Measurements from ENCODE around the gene PIR.

PIR gene

GRCh38 chrX:15493118-15493962 is at the start of gene PIR:
PIR (minus strand) TSS chrX:15493333; CDS start chrX:15491257, 2,076 bp downstream.
- H3K4me3 ChIP-seq (ENCODE audit: low read depth, low read length): peak within 1 kb of the TSS; percentile 57
- TF ChIP-seq CTCF (IDR thresholded peaks at IDR 0.05; ENCODE audit: borderline replicate concordance, insufficient read depth, low read depth, low read length): peak; percentile 41; the same call in 1 of the 2 replicates

GRCh38 chrX:15530318-15530717 is 37.2 kb upstream of the PIR start:
- TF ChIP-seq CTCF (IDR thresholded peaks at IDR 0.05; ENCODE audit: borderline replicate concordance, insufficient read depth, low read depth, low read length): no peak
- H3K4me3 ChIP-seq (ENCODE audit: low read depth, low read length): no peak overlapping the region

- TF ChIP-seq CTCF (IDR thresholded peaks at IDR 0.05; ENCODE audit: borderline replicate concordance, insufficient read depth, low read depth, low read length): no peak
Observed at GRCh38 chrX:15529165-15529564, 36.0 kb upstream of the PIR start.

GRCh38 chrX:15525664-15526416 is 32.7 kb upstream of the PIR start:
- TF ChIP-seq CTCF (IDR thresholded peaks at IDR 0.05; ENCODE audit: borderline replicate concordance, insufficient read depth, low read depth, low read length): no peak
- no peak overlapping the region for H3K4me3 ChIP-seq (ENCODE audit: low read depth, low read length)

More at GRCh38 chrX:15529165-15529564, 36.0 kb upstream of the PIR start:
- no peak overlapping the region for H3K4me3 ChIP-seq (ENCODE audit: low read depth, low read length)

- TF ChIP-seq CTCF (IDR thresholded peaks at IDR 0.05; ENCODE audit: borderline replicate concordance, insufficient read depth, low read depth, low read length): no peak
- no peak overlapping the region for H3K4me3 ChIP-seq (ENCODE audit: low read depth, low read length)
Observed at GRCh38 chrX:15524417-15524816, 31.3 kb upstream of the PIR start.

- no peak overlapping the region for H3K4me3 ChIP-seq (ENCODE audit: low read depth, low read length)
- no peak for TF ChIP-seq CTCF (IDR thresholded peaks at IDR 0.05; ENCODE audit: borderline replicate concordance, insufficient read depth, low read depth, low read length)
Observed at GRCh38 chrX:15523088-15523487, 30.0 kb upstream of the PIR start.
